Esophagus (tissue), 2 donors: ENCODE data around the gene CYSRT1. TPM values are rescaled to one million over a fixed set of nuclear protein-coding genes. Genes with fewer than 3 reads are reported as not detected.
A peak's percentile ranks its signal among the peaks of the same experiment; 100 is the strongest.
"Not testable (repeated sequence)": the region's sequence is repeated elsewhere in the genome, so short reads cannot be mapped to it uniquely, and the experiment has no call there.

Experiments
- H3K27ac ChIP-seq, 2 donors: one replicate each; pipeline ENCODE4 v1.5.1; 2013; ENCODE audit warnings: low read depth in 2 of 2, mild to moderate bottlenecking in 2 of 2, inconsistent platforms in 1 of 2, low read length in 1 of 2, moderate library complexity in 1 of 2
- H3K27me3 ChIP-seq, 2 donors: one replicate each; pipeline ENCODE4 v1.6.1; 2013; ENCODE audit warnings: low read length in 2 of 2, control low read depth in 1 of 2, mild to moderate bottlenecking in 1 of 2; ENCODE audit not compliant: insufficient read depth in 2 of 2, control insufficient read depth in 1 of 2
- H3K36me3 ChIP-seq, 2 donors: one replicate each; pipeline ENCODE4 v1.6.1; 2013; ENCODE audit warnings: low read length in 1 of 2; ENCODE audit not compliant: control insufficient read depth in 2 of 2, insufficient read depth in 2 of 2
- H3K4me1 ChIP-seq, 2 donors: one replicate each; pipeline ENCODE4 v1.6.1; 2013; ENCODE audit warnings: low read length in 1 of 2; ENCODE audit not compliant: control insufficient read depth in 2 of 2, insufficient read depth in 2 of 2
- H3K4me3 ChIP-seq, 2 donors: one replicate each; pipeline ENCODE4 v1.5.1; 2013; ENCODE audit warnings: low read length in 2 of 2, mild to moderate bottlenecking in 2 of 2, low read depth in 1 of 2, moderate library complexity in 1 of 2
- H3K9me3 ChIP-seq, 2 donors: one replicate each; pipeline ENCODE4 v1.6.1; 2013; ENCODE audit warnings: mild to moderate bottlenecking in 2 of 2, low read depth in 1 of 2, low read length in 1 of 2, moderate library complexity in 1 of 2; ENCODE audit not compliant: control insufficient read depth in 2 of 2, insufficient read depth in 1 of 2
- WGBS, 2 donors: extraction: QIAGEN DNeasy Blood & Tissue Kit; methylation state at CpG; one replicate each; pipeline ENCODE4 v1.1.7; 2013; 5-methylcytosine and 5-hydroxymethylcytosine counted together
- polyA plus RNA-seq, 2 donors: library from polyadenylated mRNA; stranded (reverse); fragments of 200-250 nt; gene quantifications; one replicate each; pipeline ENCODE4 v1.2.3, GENCODE V29; 2013
- donor health status: healthy with polysubstance abuse.
- donor health status: Bipolar disorder and iron deficiency.

CYSRT1 gene
- polyA plus RNA-seq, 2 donors = 334 to 342 TPM

DNA sequence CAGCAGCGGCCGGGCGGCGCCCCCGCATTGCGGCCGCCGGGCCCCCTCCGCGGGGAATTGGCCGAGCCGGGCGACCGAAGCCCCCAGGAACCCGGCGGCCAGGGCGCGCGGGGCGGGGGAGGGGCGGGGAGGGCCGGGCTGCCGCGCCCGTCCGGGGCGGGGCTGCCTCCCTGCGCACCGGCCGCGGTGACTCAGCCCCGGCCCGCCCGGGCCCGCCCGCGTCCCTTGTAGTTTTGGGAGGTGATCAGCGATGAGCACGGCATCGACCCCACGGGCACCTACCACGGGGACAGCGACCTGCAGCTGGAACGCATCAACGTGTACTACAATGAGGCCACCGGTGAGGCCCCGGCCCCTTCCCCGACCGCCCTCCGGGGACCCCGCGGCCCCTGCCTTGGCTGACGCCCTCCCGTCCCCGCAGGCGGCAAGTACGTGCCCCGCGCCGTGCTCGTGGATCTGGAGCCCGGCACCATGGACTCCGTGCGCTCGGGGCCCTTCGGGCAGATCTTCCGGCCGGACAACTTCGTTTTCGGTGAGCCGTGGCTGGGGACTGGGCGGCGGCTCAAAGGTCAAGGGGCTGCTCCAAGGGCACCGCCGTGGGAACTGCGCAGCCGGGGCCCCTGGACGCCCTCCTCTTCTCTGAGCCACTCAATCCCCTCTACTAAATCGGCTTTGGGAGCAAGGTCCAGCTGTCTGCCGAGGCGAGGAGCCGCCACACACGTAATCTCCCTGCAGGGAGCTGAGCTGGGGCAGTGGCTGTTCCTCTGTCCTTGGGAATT lies 16.7 kb downstream of the CYSRT1 start:
- Histone ChIP-seq H3K36me3 (peaks cover 0 to 18% of the 10 kb centered on the region in 2 donors), H3K27me3 (no peaks in the 10 kb centered on the region), H3K27ac (peak overlapping the region; percentile 98 to 100), H3K4me1 (peaks cover 3 to 39% of the 10 kb centered on the region in 2 donors), H3K9me3 (no peaks in the 10 kb centered on the region), H3K4me3 (peak overlapping the region; percentile 76 to 85)
- 1 to 2% methylated on average over 45 to 83 of the region's 83 CpGs for WGBS, 2 donors

DNA sequence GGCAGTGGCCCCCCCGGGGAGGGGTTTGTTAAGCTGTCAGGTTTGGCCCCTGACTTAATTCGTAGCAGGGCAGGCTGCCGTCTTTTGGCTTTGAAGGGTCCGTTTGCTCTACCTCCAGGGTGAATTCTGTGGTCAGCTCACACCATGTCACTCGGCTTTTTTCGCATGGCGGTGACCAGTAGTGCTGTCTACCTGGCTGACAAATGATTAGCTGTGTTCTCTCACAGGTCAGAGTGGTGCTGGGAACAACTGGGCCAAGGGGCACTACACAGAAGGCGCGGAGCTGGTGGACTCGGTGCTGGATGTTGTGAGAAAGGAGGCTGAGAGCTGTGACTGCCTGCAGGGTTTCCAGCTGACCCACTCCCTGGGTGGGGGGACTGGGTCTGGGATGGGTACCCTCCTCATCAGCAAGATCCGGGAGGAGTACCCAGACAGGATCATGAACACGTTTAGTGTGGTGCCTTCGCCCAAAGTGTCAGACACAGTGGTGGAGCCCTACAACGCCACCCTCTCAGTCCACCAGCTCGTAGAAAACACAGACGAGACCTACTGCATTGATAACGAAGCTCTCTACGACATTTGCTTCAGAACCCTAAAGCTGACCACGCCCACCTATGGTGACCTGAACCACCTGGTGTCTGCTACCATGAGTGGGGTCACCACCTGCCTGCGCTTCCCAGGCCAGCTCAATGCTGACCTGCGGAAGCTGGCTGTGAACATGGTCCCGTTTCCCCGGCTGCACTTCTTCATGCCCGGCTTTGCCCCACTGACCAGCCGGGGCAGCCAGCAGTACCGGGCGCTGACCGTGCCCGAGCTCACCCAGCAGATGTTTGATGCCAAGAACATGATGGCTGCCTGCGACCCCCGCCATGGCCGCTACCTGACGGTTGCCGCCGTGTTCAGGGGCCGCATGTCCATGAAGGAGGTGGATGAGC lies 17.6 kb downstream of the CYSRT1 start:
- Histone ChIP-seq H3K4me3 (peak overlapping the region; percentile 76 to 85), H3K9me3 (no peaks in the 10 kb centered on the region), H3K27me3 (no peaks in the 10 kb centered on the region), H3K4me1 (peaks cover 3 to 35% of the 10 kb centered on the region in 2 donors), H3K27ac (peak overlapping the region; percentile 98 to 100), H3K36me3 (peaks cover 0 to 18% of the 10 kb centered on the region in 2 donors)
- 63 to 64% methylated on average over 36 of the region's 36 CpGs for WGBS, 2 donors

DNA sequence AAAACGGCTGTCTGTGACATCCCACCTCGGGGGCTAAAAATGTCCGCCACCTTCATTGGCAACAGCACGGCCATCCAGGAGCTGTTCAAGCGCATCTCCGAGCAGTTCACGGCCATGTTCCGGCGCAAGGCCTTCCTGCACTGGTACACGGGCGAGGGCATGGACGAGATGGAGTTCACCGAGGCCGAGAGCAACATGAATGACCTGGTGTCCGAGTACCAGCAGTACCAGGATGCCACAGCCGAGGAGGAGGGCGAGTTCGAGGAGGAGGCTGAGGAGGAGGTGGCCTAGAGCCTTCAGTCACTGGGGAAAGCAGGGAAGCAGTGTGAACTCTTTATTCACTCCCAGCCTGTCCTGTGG lies 18.3 kb downstream of the CYSRT1 start:
- Histone ChIP-seq H3K4me1 (peaks cover 2 to 32% of the 10 kb centered on the region in 2 donors), H3K36me3 (peaks cover 0 to 18% of the 10 kb centered on the region in 2 donors)
- not testable (repeated sequence) for H3K27me3 ChIP-seq, H3K9me3 ChIP-seq, H3K4me3 ChIP-seq, H3K27ac ChIP-seq
- WGBS, 2 donors = 85% methylated on average over 17 to 18 of the region's 18 CpGs

DNA sequence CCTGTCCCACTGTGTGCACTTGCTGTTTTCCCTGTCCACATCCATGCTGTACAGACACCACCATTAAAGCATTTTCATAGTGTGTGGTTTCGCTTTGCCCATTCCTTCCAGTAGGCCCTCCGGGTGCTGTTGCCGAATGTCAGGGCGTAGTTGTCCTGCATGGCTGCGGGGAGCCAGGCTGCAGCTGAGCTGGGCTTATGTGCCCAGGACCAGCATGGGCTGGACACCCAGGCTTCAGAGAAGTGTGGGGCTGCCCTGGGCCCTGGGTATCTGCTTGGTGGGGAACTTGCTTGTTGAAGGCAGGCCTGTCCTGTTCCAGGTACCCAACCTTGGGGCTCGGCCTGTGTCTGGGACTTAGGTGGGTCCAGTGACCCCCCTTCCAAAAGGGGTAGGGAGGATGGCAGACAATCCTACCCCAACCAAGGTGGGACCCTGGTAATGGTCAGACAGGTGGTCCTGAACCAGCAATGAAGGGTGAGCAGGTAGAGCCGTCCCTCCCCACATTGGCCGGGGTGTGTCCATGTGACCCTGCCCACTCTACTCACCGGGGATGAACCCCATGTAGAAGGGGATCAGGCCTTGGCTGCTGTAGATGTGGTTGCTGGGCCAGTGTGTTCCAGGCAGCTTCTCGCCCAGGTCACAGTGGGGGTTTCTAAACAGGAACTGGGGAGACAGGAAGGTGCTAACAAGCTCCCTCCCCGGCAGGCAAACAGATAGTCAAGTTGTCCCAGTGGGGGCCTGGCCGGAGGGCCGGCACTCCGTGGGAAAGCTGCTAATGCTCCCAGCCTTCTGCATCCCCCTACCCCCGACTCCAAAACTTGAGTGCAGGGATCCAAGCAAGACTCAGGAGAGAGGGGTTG lies 18.9 kb downstream of the CYSRT1 start:
- no peaks in the 10 kb centered on the region for H3K27me3 ChIP-seq
- no peak overlapping the region for H3K4me3 ChIP-seq
- no peaks in the 10 kb centered on the region for H3K9me3 ChIP-seq
- peak overlapping the region in 1 of 2 donors; percentile 59 for H3K27ac ChIP-seq
- WGBS, 2 donors = 53 to 62% methylated on average over 15 of the region's 15 CpGs
- H3K36me3 ChIP-seq = peaks cover 0 to 18% of the 10 kb centered on the region in 2 donors
- peaks cover 0 to 30% of the 10 kb centered on the region in 2 donors for H3K4me1 ChIP-seq

DNA sequence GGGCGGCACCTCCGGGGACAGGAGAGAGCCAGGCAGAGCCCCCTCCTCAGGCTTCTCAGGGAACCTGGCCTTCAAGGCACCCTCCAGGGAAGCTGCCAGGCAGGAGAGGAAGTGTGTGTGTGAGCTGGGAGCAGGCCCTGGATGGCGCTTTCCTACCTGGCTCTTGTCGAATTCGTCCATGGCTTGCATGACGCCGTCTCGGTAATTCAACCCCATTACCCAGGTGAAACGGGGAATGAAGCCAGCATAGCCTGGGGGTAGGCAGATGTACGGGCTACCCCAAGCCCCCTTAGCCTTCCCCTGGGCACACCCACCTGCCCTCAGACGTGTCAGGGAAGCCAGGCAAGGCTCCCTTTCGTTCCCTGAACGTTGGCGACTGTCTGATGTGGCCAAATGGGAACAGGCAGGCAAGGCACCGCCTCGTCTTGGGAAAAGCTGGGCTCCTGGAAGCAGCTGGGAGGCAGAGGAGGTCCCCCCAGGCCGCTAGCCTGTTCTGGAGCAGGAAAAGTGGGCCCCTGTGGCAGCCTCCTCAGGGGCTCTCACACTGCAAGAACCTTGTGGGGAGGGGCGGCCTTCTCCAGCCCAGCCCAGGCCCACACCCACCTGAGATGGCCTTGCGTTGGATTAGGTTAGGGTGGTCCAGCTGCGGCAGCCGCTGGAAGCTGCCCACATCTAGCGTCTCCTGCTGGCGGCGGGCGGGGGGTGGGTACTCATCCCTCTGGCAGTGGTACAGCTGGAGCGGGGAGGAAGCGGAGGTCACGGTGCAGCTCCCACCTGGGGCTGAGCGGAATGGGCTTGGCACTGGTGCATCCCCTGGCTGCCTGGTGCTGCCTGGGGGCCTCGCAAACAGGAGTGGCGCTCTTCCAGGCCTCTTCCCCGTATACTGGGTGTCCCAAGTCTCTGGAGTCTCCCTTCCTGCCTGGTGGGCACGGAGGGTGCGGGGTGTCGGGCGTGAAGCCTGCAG lies 19.8 kb downstream of the CYSRT1 start:
- Histone ChIP-seq H3K27me3 (no peaks in the 10 kb centered on the region), H3K36me3 (peaks cover 0 to 18% of the 10 kb centered on the region in 2 donors), H3K4me3 (no peak overlapping the region), H3K4me1 (peaks cover 0 to 28% of the 10 kb centered on the region in 2 donors), H3K27ac (peak overlapping the region in 1 of 2 donors; percentile 59), H3K9me3 (no peaks in the 10 kb centered on the region)
- WGBS, 2 donors = 44 to 61% methylated on average over 36 of the region's 36 CpGs

DNA sequence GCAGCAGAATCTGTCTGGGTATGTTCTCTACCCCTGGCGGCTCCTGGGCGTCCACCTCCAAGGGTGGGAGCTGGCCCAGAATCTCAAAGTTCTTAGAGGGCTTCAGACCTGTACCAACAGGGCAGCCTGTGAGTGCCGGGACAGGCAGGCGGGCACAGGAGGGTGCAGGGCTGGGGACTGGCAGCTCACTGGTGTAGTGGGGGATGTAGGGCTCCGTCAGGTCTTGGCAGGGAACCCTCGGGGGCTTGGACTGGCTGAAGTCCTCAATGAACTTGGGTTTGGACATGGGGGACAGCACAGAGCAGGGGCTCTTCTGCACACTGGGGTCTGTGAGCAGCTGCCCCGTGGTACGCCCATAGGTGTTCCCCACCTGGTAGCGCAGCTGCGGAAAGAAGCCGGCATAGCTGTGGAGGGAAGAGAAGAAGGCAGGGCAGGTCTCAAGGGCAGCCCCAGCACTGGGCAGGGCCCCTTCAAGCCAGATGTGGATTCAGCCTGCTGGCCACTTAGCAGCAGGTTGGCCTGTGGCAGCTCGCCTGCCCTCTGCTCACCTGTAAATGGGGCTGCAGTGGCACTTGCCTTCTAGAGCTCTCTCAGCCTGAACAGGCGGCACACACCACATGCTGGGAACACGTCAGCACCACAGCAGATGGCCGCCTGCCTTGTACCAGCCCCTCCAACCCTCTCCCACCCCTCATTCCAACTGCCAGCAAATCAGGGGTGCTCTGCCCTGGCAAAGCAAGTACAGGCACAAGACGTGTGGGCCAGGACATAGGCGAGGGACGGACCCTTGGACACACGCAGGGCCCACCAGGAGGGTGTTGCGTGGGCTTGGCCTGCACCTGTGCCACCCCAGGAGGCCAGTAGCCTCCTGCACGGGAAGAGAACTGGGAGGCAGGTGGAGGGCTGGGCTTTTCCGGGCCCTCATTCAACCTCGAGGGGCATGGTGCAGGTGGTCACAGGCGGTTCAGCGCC lies 20.8 kb downstream of the CYSRT1 start:
- H3K4me3 ChIP-seq = no peak overlapping the region
- no peak overlapping the region for H3K27ac ChIP-seq
- 80 to 84% methylated on average over 25 of the region's 25 CpGs for WGBS, 2 donors
- no peaks in the 10 kb centered on the region for H3K27me3 ChIP-seq
- H3K9me3 ChIP-seq = no peaks in the 10 kb centered on the region
- H3K36me3 ChIP-seq = peaks cover 0 to 18% of the 10 kb centered on the region in 2 donors
- peaks cover under 1 to 28% of the 10 kb centered on the region in 2 donors for H3K4me1 ChIP-seq

DNA sequence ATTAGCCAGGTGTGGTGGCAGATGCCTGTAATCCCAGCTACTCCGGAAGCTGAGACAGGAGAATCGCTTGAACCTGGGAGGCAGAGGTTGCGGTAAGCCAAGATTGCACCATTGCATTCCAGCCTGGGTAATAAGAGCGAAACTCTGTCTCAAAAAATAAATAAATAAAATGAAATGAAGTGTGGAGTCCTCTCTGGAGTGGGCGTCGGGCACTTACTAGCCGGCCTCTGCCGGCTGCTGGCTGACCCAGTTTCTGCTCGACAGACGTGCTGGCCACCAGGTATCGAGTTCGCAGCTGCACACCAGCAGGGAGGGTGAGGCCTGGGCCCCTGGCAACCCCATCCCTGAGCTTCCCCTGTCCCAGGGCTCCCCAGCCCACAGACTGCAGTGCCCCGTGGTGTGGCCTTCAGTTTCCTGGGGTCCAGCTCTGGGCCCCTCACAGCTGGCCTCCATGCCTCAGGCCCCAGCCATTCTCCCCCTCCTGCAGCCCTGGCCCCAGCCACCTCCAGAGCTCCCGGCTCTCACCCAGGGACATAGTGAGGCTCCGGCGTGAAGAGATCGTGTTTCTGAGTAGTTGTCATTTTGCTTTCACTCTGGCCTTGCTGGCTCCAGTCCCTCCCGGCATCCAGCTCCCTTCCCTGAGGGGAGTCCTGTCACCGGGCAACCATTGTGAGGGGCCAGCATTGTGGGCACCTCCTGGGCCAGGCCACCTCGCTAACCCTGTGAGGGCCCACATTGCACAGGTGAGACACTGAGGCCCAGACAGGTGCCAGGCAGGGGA lies 22.4 kb downstream of the CYSRT1 start:
- WGBS, 2 donors = 76 to 86% methylated on average over 20 of the region's 20 CpGs
- Histone ChIP-seq H3K4me1 (peaks cover 2 to 27% of the 10 kb centered on the region in 2 donors), H3K36me3 (peaks cover 0 to 17% of the 10 kb centered on the region in 2 donors), H3K9me3 (no peaks in the 10 kb centered on the region), H3K27ac (no peak overlapping the region), H3K27me3 (no peaks in the 10 kb centered on the region), H3K4me3 (no peak overlapping the region)
